ENCODE data around the gene SLCO4A1. TPM values are rescaled to one million over a fixed set of nuclear protein-coding genes. Genes with fewer than 3 reads are reported as not detected.
"Not testable (repeated sequence)": the region's sequence is repeated elsewhere in the genome, so short reads cannot be mapped to it uniquely, and the experiment has no call there.

Gene SLCO4A1
- total RNA-seq, 3 donors from 2014 or later, result 13.3 to 18.5 (median 15.0) TPM

DNA sequence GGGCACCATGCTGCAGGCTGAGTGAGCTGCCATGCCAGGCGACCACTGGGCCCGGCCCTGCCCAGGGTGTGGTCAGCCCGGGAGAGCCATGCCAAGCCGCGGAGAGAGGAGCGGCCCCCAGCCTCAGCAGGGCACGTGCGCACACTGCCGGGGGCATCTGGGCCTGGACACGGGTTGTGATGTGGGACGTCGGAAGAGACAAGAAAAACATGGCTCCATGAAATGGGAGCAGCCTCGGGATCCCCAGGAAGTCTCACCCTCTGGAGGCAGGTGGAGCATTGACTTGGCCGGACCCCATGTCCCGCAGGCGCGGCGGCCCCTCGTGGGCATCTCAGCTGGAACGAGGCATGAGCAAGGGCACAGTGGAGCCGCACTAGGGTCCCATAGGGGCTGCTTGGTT is 16.8 kb upstream of the SLCO4A1 start:
- DNase-seq (peak in 1 of 3 donors; percentile 55), ATAC-seq (no peak)
- TF ChIP-seq CTCF (IDR thresholded peaks at IDR 0.05), result no peak
- no peaks in the 10 kb centered on the region for H3K9me3 ChIP-seq
- H3K36me3 ChIP-seq (ENCODE audit: low read depth), result no peaks in the 10 kb centered on the region
- peaks cover 27% of the 10 kb centered on the region for H3K4me1 ChIP-seq (ENCODE audit: low read depth)
- no peak overlapping the region for H3K4me3 ChIP-seq
- intact Hi-C loops (cut with DNase I, micrococcal nuclease), result no loop called here

DNA sequence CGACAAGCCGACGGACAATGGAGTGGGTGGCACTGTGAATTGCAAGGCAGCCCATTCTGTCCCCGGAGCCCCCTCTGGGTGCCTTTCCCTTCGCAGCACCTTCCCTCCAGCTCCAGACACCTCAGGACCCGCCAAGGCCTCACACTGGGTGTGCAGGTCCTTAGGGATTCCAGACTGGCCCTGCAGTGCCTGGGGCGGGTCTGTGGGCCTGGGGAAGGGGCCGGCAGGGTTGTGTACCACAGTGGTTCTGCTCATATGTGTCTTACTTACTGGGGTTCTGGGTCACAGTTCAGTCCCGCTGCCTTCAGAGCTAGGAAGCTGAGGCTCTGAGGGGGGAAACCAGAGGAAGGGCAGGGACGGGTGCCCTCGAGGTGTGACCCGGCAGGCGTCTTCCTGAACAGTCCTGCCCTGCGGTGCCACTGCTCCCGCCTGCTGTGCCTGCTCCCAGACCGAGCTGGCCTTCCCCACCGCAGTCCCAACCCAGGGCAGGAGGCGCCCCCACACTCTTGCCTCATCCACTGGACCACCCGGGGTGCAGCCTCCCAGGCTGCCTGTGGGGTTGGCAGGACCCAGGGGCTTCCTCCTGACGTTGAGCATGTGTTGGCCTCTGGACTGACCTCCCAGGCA is 16.3 kb upstream of the SLCO4A1 start:
- Histone ChIP-seq H3K4me3 (no peak overlapping the region), H3K4me1 (ENCODE audit: low read depth) (peaks cover 27% of the 10 kb centered on the region), H3K9me3 (no peaks in the 10 kb centered on the region), H3K36me3 (ENCODE audit: low read depth) (no peaks in the 10 kb centered on the region)
- no peak for ATAC-seq
- TF ChIP-seq CTCF (IDR thresholded peaks at IDR 0.05), result no peak
- DNase-seq, result peak in 1 of 3 donors; percentile 52
- intact Hi-C loops (cut with DNase I, micrococcal nuclease), result no loop called here

DNA sequence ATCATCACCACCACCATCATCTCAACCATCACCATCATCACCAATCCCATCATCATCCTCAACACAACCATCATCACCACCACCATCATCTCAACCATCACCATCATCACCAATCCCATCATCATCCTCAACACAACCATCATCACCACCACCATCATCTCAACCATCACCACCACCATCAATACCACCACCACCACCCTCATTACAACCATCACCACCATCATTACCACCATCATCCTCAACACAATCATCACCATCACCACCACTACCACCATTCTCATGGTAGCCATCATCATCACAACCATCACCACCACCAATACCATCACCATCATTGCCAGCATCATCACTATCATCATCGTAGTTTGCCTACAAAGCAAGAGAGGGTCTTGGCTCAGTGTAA is 14.9 kb upstream of the SLCO4A1 start:
- H3K9me3 ChIP-seq; intact Hi-C loops (cut with DNase I, micrococcal nuclease); H3K36me3 ChIP-seq (ENCODE audit: low read depth); H3K4me3 ChIP-seq; ATAC-seq; DNase-seq: not testable (repeated sequence)
- peaks cover 26% of the 10 kb centered on the region for H3K4me1 ChIP-seq (ENCODE audit: low read depth)

DNA sequence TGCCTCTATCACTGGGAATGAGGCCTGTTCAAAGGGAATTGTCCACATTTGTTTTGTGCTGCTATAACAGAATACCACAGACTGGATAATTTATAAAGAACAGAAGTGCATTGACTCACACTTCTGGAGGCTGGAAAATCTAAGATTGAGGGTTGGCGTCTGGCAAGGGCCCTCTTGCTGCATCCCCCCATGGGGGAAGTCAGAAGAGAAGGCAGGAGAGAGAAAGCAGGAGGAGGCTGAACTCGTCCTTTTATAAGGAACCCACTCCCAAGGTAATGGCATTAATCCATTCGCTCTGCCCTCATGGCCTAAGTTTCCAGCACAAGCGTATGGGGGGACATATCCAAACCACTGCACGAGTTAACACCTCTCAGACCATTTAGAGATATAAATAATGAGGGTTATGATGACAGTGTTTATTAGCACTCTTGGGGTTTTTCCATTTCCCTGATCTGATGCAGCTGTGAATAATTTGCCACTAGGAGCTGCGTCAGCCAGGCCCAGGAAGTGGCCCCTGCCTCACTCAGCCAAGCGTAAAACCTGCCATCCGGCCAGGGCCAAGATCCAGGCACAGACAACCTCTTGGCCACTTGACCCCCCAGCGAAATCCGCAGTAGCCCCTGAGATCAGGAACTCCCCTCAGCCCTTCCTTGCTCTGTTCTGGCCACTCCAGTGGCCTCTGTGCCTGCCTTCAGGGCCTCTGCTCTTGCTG is 14.2 kb upstream of the SLCO4A1 start:
- DNase-seq, result peak in 1 of 3 donors; percentile 66
- Histone ChIP-seq H3K4me1 (ENCODE audit: low read depth) (peaks cover 19% of the 10 kb centered on the region), H3K9me3 (no peaks in the 10 kb centered on the region), H3K36me3 (ENCODE audit: low read depth) (no peaks in the 10 kb centered on the region), H3K4me3 (no peak overlapping the region)
- no peak for ATAC-seq
- intact Hi-C loops (cut with DNase I, micrococcal nuclease), result no loop called here
- TF ChIP-seq CTCF (IDR thresholded peaks at IDR 0.05), result no peak

- intact Hi-C loops (cut with DNase I, micrococcal nuclease), result no loop called here
- no peak for TF ChIP-seq CTCF (IDR thresholded peaks at IDR 0.05)
- H3K4me3 ChIP-seq, result no peak overlapping the region
- ATAC-seq (no peak), DNase-seq (no peak)
- H3K4me1 ChIP-seq (ENCODE audit: low read depth), result peaks cover 13% of the 10 kb centered on the region
- H3K36me3 ChIP-seq (ENCODE audit: low read depth), result no peaks in the 10 kb centered on the region
- H3K9me3 ChIP-seq, result no peaks in the 10 kb centered on the region
These were observed 13.6 kb upstream of the SLCO4A1 start for GRCh38 chr20:62628691-62629090.

DNA sequence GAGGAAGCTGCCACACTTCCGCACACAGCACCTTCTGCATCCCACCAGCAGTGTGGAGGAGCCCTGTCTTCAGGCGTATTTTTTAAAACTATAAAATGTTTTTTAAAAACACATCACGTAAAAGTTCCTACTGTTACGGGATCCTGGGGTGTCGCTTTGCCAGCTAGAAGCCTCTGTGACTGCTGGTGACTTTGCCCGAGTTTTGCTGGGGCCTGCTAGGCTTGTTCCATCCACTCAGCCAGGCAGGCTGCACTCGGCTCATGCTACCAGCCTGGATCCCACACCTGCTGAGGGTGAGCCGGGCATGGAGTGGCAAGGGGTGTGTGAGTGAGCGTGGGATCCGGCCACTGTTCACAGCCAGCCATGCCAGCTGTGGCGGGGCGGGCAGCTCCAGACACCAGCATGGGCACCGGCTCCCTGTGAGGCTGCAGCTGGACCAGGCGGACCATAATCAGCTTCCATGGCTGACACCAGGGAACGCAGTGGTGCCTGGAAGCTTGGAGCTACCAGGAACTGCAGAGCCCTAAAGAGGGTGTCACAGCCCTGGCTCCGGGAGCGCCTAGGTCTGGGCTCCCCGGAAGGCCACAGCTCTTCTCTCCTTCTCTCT is 12.3 kb upstream of the SLCO4A1 start:
- H3K4me1 ChIP-seq (ENCODE audit: low read depth), result peaks cover under 1% of the 10 kb centered on the region
- no peaks in the 10 kb centered on the region for H3K9me3 ChIP-seq
- H3K4me3 ChIP-seq, result no peak overlapping the region
- no peak for TF ChIP-seq CTCF (IDR thresholded peaks at IDR 0.05)
- DNase-seq (peak in 1 of 3 donors; percentile 40), ATAC-seq (no peak)
- intact Hi-C loops (cut with DNase I, micrococcal nuclease), result no loop called here
- no peaks in the 10 kb centered on the region for H3K36me3 ChIP-seq (ENCODE audit: low read depth)

All from mucosa of descending colon (tissue), 3 donors.